GM13977 (cell line): ENCODE measurements around the gene PRR14.
A peak's percentile ranks its signal among the peaks of the same experiment; 100 is the strongest.

ENCODE experiments used
- DNase-seq: peaks from one replicate; pipeline ENCODE4 v3.0.0; 2012; ENCODE audit warnings: low spot score
- in situ Hi-C: fragments of 300-500 bp; cut with MboI; formaldehyde crosslinking; loops from one replicate; pipeline ENCODE4 v1.12.0; 2022; ENCODE audit warnings: low sequenced_read_pairs, low pct_unique_long_range_greater_than_20kb, mixed read lengths, inconsistent platforms; ENCODE audit not compliant: unreplicated experiment
- TF ChIP-seq, protein P1 (sequence below): IDR thresholded peaks from 2 replicates; pipeline ENCODE4 v1.5.1; 2012; ENCODE audit warnings: mild to moderate bottlenecking, control low read depth; ENCODE audit not compliant: insufficient read depth; ENCODE audit errors: extremely low read depth, missing control alignments

The PRR14 gene

DNA sequence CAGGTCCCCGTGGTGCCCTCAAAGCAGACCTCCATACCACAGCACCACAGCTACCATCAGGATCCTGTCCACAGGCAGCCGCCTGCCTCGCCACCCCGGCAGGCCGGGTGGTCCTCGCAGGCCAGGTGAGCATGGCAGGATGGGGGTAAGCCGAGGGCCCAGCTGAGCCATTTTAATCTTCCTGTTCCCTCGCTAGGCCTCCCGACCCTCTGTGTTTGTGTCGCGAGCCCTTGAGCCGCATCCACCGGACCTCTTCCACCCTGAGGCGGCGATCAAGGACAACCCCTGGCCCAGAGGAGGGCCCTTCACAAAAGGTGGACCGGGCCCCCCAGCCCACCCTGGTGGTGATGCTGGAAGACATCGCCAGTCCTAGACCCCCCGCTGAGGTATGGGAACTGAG, 2.0 kb downstream of the PRR14 start:
- TF ChIP-seq, protein P1, sequence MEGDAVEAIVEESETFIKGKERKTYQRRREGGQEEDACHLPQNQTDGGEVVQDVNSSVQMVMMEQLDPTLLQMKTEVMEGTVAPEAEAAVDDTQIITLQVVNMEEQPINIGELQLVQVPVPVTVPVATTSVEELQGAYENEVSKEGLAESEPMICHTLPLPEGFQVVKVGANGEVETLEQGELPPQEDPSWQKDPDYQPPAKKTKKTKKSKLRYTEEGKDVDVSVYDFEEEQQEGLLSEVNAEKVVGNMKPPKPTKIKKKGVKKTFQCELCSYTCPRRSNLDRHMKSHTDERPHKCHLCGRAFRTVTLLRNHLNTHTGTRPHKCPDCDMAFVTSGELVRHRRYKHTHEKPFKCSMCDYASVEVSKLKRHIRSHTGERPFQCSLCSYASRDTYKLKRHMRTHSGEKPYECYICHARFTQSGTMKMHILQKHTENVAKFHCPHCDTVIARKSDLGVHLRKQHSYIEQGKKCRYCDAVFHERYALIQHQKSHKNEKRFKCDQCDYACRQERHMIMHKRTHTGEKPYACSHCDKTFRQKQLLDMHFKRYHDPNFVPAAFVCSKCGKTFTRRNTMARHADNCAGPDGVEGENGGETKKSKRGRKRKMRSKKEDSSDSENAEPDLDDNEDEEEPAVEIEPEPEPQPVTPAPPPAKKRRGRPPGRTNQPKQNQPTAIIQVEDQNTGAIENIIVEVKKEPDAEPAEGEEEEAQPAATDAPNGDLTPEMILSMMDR = no peak
- DNase-seq = no peak
- in situ Hi-C loops = no loop called here

DNA sequence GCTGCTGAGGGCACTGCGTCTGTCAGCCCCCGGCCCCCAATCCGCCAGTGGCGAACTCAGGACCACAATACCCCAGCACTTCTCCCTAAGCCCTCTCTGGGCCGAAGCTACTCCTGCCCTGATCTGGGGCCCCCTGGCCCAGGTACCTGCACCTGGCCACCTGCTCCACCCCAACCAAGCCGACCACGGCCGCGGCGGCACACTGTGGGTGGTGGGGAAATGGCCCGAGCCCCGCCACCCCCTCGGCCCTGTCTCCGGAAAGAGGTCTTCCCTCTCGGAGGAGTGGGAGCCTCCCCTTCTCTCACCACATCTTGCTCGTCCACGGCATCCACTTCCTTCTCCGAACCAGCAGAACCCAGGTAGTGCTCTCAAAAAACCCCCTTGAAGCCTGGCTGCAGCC, 4.1 kb downstream of the PRR14 start:
- DNase-seq = no peak
- in situ Hi-C loops = no loop called here
- TF ChIP-seq, protein P1 = no peak

DNA sequence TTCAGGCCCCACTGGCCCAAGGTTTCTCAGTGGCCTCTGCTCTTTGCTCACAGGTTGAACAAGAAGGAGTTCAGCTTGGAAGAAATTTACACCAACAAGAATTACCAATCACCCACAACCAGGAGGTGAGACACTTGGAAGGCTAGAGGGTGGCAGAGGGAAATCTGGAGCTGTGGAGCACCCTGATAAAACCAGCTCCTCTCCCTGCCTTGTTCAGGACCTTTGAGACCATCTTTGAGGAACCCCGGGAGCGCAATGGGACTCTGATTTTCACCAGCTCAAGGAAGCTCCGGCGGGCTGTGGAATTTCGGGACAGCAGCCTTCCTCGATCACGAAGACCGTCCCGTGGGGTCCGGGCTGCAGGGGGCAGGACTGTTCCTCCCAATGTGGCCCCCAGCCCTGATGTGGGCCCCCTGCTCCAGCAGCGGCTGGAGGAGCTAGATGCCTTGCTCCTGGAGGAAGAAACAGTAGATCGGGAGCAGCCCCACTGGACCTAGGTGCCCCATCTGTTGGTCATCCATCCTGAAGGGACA, 5.1 kb downstream of the PRR14 start:
- TF ChIP-seq, protein P1 = no peak
- in situ Hi-C loops = no loop called here
- no peak for DNase-seq

DNA sequence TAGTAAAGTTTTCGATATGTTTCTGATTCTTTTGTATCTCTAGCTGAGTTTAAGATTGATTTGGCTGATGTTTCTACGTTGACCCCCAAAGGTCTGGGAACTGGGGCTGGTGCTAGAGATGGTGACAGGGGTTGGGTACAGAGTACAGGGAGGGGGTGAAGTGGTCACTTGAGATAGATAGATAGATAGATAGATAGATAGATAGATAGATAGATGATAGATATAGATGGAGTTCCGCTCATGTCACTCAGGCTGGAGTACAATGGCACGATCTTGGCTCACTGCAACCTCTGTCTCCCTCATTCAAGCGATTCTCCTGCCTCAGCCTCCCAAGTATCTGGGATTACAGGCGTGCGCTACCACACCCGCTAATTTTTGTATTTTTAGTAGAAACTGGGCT, 5.6 kb downstream of the PRR14 start:
- in situ Hi-C loops = no loop called here
- TF ChIP-seq, protein P1 = no peak

DNA sequence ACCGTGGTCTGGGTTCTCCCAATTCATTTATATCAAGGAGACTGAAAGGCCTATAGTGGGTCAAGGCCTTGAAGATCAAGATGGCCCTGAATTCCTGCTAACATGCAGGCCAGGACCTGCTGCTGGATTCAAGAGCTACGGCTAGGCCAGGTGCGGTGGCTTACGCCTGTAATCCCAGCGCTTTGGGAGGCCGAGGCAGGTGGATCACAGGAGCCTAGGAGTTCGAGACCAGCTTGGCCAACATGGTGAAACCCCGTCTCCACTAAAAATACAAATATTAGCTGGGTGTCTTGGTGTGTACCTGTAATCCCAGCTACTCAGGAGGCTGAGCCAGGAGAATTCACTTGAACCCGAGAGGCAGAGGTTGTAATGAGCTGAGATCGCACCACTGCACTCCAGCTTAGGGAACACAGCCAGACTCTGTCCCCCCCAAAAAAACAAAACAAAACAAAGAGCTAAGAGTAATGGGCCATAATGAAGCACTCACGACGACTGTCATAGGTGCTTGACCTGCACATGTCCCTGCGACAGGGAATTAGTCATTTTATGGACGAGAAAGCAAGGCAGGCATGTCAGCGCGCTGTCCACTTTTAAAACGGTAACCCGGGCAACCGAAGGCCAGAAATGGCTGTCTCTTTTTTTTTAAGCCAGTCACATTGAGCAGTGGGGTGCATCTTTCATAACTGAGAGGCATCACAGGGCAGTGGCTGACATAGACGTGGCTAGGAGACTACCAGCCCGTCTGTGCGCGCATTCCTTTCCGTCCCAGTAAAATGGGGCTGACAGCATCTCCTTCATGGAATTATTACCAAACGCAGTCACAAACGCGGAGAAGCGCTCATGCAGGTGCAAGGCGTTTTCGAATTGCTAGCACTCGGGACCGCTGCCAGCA, 6.5 kb downstream of the PRR14 start:
- TF ChIP-seq, protein P1 = no peak
- DNase-seq = peak; percentile 28
- in situ Hi-C loops = no loop called here

More for the DNA sequence above, 5.6 kb downstream of the PRR14 start:
- DNase-seq = no peak

DNA sequence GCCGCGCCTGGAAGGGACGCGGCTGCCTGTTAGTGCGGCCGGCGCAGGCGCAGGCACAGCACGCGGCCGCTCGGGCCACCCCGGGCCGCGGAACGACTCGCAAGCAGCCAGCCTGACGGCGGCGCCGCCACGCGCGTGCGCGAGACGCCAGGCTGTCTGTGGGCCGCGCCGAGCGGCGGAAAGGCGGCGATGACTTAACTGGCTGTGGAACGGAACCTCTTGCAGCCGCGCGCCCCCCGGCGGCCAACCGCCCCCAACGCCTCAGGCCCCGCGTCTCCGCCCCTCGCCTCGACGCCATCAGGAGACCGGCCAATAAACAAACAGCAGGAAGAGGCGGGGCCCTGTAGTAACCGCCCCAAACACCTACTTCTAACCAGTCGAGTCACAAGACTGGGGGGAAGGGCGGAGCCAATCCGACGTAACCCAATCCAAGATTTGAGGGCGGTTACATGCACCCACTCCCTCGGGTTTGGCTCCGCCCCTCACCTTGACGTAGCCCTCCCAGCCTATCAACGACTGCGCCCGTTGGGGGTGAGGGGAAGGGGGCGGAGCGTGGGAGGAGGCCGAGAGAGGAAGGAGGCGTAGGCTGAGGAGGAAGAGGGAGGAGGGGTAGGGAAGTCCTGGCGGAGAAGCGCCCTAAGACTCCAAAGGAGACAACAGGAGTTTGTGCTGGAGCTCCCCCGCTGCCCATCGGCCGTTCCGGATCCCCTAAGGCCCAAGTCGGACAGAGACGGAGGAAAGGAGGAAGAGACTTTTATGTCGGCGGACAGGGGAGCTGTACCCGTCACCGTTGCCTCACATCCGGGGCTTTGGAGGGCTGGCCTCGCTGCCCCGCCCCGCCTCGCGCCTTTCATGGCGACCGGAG, 7.3 kb downstream of the PRR14 start, which contains the start of gene FBRS:
TSS of gene FBRS (plus strand) at position 566 of the 865 bp plus-strand sequence. CDS start 1,088 bp downstream, outside the sequence.
- in situ Hi-C loops = no loop called here
- TF ChIP-seq, protein P1 = peak; percentile 94
- DNase-seq = peak; percentile 98
